Measurements from ENCODE around the gene HOXC13.

Gene HOXC13

GRCh38 chr12:53944907-53945847 is 6.5 kb downstream of the HOXC13 start:
- TF ChIP-seq CTCF (conservative IDR thresholded peaks at IDR 0.05; ENCODE audit: control insufficient read depth, insufficient read depth, low read depth, low read length), result no peak
- DNase-seq (ENCODE audit: low read depth), result no peak

GRCh38 chr12:53947743-53948142 is 9.1 kb downstream of the HOXC13 start:
- H3K4me3 ChIP-seq (ENCODE audit: control insufficient read depth, low read depth, low read length), result no peak overlapping the region
- no peak for TF ChIP-seq CTCF (conservative IDR thresholded peaks at IDR 0.05; ENCODE audit: control insufficient read depth, insufficient read depth, low read depth, low read length)
- DNase-seq (ENCODE audit: low read depth), result no peak

More at GRCh38 chr12:53944907-53945847, 6.5 kb downstream of the HOXC13 start:
- H3K4me3 ChIP-seq (ENCODE audit: control insufficient read depth, low read depth, low read length), result no peak overlapping the region

- no peak for DNase-seq (ENCODE audit: low read depth)
- TF ChIP-seq CTCF (conservative IDR thresholded peaks at IDR 0.05; ENCODE audit: control insufficient read depth, insufficient read depth, low read depth, low read length), result no peak
- no peak overlapping the region for H3K4me3 ChIP-seq (ENCODE audit: control insufficient read depth, low read depth, low read length)
Measured at GRCh38 chr12:53948650-53949593, 10.3 kb downstream of the HOXC13 start.

- H3K4me3 ChIP-seq (ENCODE audit: control insufficient read depth, low read depth, low read length), result no peak overlapping the region
- no peak for DNase-seq (ENCODE audit: low read depth)
- TF ChIP-seq CTCF (conservative IDR thresholded peaks at IDR 0.05; ENCODE audit: control insufficient read depth, insufficient read depth, low read depth, low read length), result no peak
Measured at GRCh38 chr12:53949631-53950436, 11.2 kb downstream of the HOXC13 start.

GRCh38 chr12:53950437-53950773 is 11.8 kb downstream of the HOXC13 start:
- DNase-seq (ENCODE audit: low read depth), result no peak
- no peak for TF ChIP-seq CTCF (conservative IDR thresholded peaks at IDR 0.05; ENCODE audit: control insufficient read depth, insufficient read depth, low read depth, low read length)
- H3K4me3 ChIP-seq (ENCODE audit: control insufficient read depth, low read depth, low read length), result no peak overlapping the region
